Natural killer cell treated with Interleukin-12 subunit alpha and Interleukin-12 subunit beta and Interleukin-15 and Interleukin-18, amount 100 ng/mL, for 72 hours (primary cell): Measurements from ENCODE around the gene HTATIP2. TPM values are rescaled to one million over a fixed set of nuclear protein-coding genes. Genes with fewer than 3 reads are reported as not detected.
"Not testable (repeated sequence)": the region's sequence is repeated elsewhere in the genome, so short reads cannot be mapped to it uniquely, and the experiment has no call there.

ENCODE experiments used
- ATAC-seq, 2 donors: fragments of 150-1000 bp; cut with Tn5 transposase in 1 of 2; sonication (Bioruptor Pico), chemical (Tn5 transposase) in 1 of 2; 2 replicates each; pipeline ENCODE4 v1.10.0; 2021
- DNase-seq: peaks from one replicate; pipeline ENCODE4 v3.0.0; 2022; ENCODE audit warnings: low spot score
- H3K27ac Mint-ChIP-seq, 2 donors: 1 replicate in 1 of 2; 2 replicates in 1 of 2; pipeline ENCODE4 v1.8.0; 2022; ENCODE audit warnings: mixed read lengths in 2 of 2, mild to moderate bottlenecking in 1 of 2, moderate library complexity in 1 of 2
- H3K27me3 Mint-ChIP-seq, 2 donors: 1 replicate in 1 of 2; 2 replicates in 1 of 2; pipeline ENCODE4 v1.8.0; 2022; ENCODE audit warnings: mixed read lengths in 2 of 2
- H3K36me3 Mint-ChIP-seq: one replicate; pipeline ENCODE4 v1.8.0; 2022; ENCODE audit warnings: mixed read lengths
- H3K4me1 Mint-ChIP-seq, 2 donors: 1 replicate in 1 of 2; 2 replicates in 1 of 2; pipeline ENCODE4 v1.8.0; 2022; ENCODE audit warnings: low read depth in 2 of 2, mixed read lengths in 2 of 2, mild to moderate bottlenecking in 1 of 2
- H3K4me3 Mint-ChIP-seq: one replicate; pipeline ENCODE4 v1.8.0; 2022; ENCODE audit warnings: mixed read lengths
- H3K9me3 Mint-ChIP-seq: 2 replicates; pipeline ENCODE4 v1.8.0; 2022; ENCODE audit warnings: mixed read lengths
- total RNA-seq, 2 donors: library from RNA; stranded (reverse); gene quantifications; one replicate each; pipeline ENCODE4 v1.2.3, GENCODE V29; 2022

Gene HTATIP2
- total RNA-seq, 2 donors from 2014 or later: 25.7 to 27.7 TPM

DNA sequence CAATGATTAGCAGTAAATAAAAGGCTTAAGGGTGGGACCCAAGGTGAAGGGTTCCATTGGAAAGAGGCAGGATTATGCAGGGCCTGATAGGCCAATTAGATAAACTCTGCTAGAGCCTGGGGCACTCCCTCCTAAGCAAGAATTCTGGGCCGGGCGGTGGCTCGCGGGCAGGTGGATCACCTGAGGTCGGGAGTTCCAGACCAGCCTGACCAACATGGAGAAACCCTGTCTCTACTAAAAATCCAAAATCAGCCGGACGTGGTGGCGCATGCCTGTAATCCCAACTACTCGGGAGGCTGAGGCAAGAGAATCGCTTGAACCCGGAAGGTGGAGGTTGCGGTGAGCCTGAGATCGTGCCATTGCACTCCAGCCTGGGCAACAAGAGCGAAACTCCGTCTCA, 22.5 kb downstream of the HTATIP2 start:
- DNase-seq, H3K27me3 Mint-ChIP-seq, H3K9me3 Mint-ChIP-seq, H3K36me3 Mint-ChIP-seq, ATAC-seq: not testable (repeated sequence)
- peak overlapping the region; percentile 97 for H3K4me3 Mint-ChIP-seq
- H3K27ac Mint-ChIP-seq: peak overlapping the region; percentile 97 to 98
- peaks cover 6 to 14% of the 10 kb centered on the region in 2 donors for H3K4me1 Mint-ChIP-seq

DNA sequence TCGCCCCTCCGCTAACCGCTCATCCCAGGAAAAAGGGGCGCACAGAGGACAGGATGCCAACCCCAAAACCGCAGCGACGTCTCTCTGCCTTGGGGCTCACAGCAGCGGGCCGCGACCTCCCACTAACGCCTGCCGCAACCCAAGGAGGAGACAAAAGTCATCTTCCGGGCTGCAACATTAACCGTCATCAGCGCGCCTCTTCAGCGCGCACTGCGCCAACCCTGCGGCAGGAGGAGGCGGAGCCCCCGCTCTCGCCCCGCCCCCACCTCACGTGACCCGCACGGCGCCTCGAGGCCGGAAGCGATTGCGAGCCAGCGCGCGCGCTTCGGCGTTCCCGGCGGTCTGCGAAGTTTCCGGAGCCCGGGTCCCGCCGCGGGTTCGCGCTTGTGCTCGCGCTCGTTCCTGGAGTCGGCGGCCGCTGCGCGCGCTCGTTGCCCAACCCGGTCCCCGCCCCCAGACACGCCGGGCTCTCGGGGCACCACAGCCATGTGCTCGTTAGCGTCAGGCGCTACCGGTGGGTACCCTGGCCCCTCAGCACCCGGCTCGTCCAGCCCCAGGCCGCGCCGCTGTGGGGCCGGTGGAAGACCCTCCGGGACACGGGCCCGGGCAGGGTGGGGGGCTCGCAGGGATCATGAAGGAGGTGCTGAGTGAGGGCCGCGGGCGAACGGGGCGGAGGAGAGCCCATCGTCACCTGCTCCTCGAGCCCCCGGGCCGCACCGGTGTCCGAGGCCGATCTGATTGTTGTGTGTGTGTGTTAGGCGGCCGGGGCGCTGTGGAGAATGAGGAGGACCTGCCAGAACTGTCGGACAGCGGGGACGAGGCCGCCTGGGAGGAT, 24.0 kb downstream of the HTATIP2 start, which contains the start of gene PRMT3:
Gene PRMT3 (plus strand): TSS at position 456 of the 835 bp plus-strand sequence. CDS start 31 bp downstream, at position 487.
- DNase-seq: peak; percentile 99
- peaks cover under 1% of the 10 kb centered on the region for H3K36me3 Mint-ChIP-seq
- no peaks in the 10 kb centered on the region for H3K9me3 Mint-ChIP-seq
- H3K27me3 Mint-ChIP-seq: no peaks in the 10 kb centered on the region
- peaks cover 6 to 14% of the 10 kb centered on the region in 2 donors for H3K4me1 Mint-ChIP-seq
- peak within 1 kb of the TSS; percentile 97 for H3K4me3 Mint-ChIP-seq
- H3K27ac Mint-ChIP-seq: peak within 1 kb of the TSS; percentile 97 to 98
- ATAC-seq: peak; percentile 94 to 96

- no peaks in the 10 kb centered on the region for H3K9me3 Mint-ChIP-seq
- H3K4me3 Mint-ChIP-seq: peak overlapping the region; percentile 97
- peak overlapping the region; percentile 97 to 98 for H3K27ac Mint-ChIP-seq
- H3K27me3 Mint-ChIP-seq: no peaks in the 10 kb centered on the region
- H3K4me1 Mint-ChIP-seq: peaks cover 6 to 14% of the 10 kb centered on the region in 2 donors
- peaks cover 6% of the 10 kb centered on the region for H3K36me3 Mint-ChIP-seq
- ATAC-seq: peak; percentile 0 to 12
- no peak for DNase-seq
Observed at GRCh38 chr11:20388096-20389055, 24.9 kb downstream of the HTATIP2 start.

DNA sequence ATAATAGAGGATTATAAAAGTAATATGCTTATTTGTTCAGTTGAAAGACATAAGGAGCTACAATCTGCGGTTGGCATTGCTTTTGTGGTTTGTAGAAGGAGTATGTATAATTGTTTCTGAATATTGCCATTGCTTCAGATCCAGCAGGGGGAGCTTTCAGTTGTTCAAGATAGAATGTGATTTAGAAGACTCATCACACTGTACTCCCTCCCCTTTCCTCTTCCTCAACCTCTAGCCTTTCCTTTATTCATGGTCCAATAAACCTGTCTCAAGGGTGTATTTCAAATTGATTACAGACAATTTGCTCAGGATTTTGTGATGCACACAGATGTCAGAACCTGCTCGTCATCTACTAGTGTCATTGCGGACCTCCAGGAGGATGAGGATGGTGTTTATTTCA, 33.8 kb downstream of the HTATIP2 start:
- ATAC-seq (no peak), DNase-seq (no peak)
- H3K27me3 Mint-ChIP-seq: no peaks in the 10 kb centered on the region
- H3K4me3 Mint-ChIP-seq: no peak overlapping the region
- peaks cover 3 to 6% of the 10 kb centered on the region in 2 donors for H3K4me1 Mint-ChIP-seq
- H3K27ac Mint-ChIP-seq: no peak overlapping the region
- H3K9me3 Mint-ChIP-seq: no peaks in the 10 kb centered on the region
- peaks cover 19% of the 10 kb centered on the region for H3K36me3 Mint-ChIP-seq

DNA sequence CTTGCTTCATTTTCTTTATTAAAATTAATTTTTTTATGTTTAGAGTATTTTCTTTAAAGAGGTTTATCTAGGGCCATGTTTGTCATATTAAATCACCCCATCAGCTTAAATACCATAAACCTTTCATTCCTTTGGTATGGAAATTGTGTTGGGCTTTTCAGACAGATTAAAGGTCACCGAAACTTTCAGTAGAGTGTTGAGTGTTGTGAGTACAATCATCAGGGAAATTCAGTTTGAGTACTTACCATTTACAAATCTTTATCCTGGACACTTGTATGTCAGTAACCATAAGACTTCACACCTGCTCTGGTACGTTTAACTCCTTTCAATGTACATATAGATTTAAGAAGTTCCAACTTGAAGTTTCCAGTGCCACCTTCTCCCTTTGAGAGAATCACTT, 36.0 kb downstream of the HTATIP2 start:
- Mint-ChIP-seq H3K4me3 (no peak overlapping the region), H3K4me1 (peaks cover 3 to 4% of the 10 kb centered on the region in 2 donors), H3K36me3 (peaks cover 22% of the 10 kb centered on the region), H3K27me3 (no peaks in the 10 kb centered on the region), H3K9me3 (no peaks in the 10 kb centered on the region), H3K27ac (no peak overlapping the region)
- ATAC-seq: no peak
- DNase-seq: no peak

GRCh38 chr11:20403059-20403458, 39.5 kb downstream of the HTATIP2 start:
- H3K36me3 Mint-ChIP-seq: peaks cover 31% of the 10 kb centered on the region
- ATAC-seq: no peak

GRCh38 chr11:20406484-20406883, 43.0 kb downstream of the HTATIP2 start:
- no peaks in the 10 kb centered on the region for H3K27me3 Mint-ChIP-seq
- no peak overlapping the region for H3K4me3 Mint-ChIP-seq
- ATAC-seq (no peak), DNase-seq (no peak)
- H3K4me1 Mint-ChIP-seq: no peaks in the 10 kb centered on the region
- no peaks in the 10 kb centered on the region for H3K9me3 Mint-ChIP-seq
- H3K36me3 Mint-ChIP-seq: peaks cover 30% of the 10 kb centered on the region
- no peak overlapping the region for H3K27ac Mint-ChIP-seq

More at GRCh38 chr11:20403059-20403458, 39.5 kb downstream of the HTATIP2 start:
- no peaks in the 10 kb centered on the region for H3K9me3 Mint-ChIP-seq
- no peak overlapping the region for H3K4me3 Mint-ChIP-seq
- H3K4me1 Mint-ChIP-seq: no peaks in the 10 kb centered on the region
- DNase-seq: no peak
- no peak overlapping the region for H3K27ac Mint-ChIP-seq
- no peaks in the 10 kb centered on the region for H3K27me3 Mint-ChIP-seq

GRCh38 chr11:20407344-20407743, 43.8 kb downstream of the HTATIP2 start:
- Mint-ChIP-seq H3K27ac (no peak overlapping the region), H3K4me3 (no peak overlapping the region), H3K4me1 (no peaks in the 10 kb centered on the region), H3K27me3 (no peaks in the 10 kb centered on the region), H3K9me3 (no peaks in the 10 kb centered on the region), H3K36me3 (peaks cover 34% of the 10 kb centered on the region)
- no peak for DNase-seq
- ATAC-seq: no peak

- Mint-ChIP-seq H3K36me3 (peaks cover 24% of the 10 kb centered on the region), H3K4me1 (peaks cover 3 to 8% of the 10 kb centered on the region in 2 donors), H3K9me3 (no peaks in the 10 kb centered on the region), H3K4me3 (no peak overlapping the region), H3K27ac (no peak overlapping the region), H3K27me3 (no peaks in the 10 kb centered on the region)
- ATAC-seq (no peak), DNase-seq (no peak)
Observed at GRCh38 chr11:20415432-20415831, 51.9 kb downstream of the HTATIP2 start.

DNA sequence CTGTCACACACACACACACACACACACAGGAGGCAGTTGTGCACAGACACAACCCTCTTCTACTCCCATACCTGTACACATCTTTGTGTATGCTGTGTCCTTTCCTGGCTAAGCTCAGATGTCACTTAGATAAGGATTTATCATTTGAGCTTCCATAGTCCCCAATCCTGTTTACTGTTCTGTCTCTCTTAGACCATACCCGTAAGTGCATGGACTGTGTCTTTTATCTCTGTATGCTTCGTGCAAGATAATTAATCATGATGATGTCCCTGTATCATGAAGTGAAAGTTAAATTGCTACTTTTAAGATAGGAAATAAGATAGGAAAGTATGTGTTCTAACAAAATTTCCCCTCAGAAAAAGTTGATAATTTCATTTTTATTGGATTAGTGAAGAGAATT, 54.3 kb downstream of the HTATIP2 start:
- Mint-ChIP-seq H3K4me3 (no peak overlapping the region), H3K36me3 (peaks cover 20% of the 10 kb centered on the region), H3K27ac (no peak overlapping the region), H3K4me1 (peaks cover 3 to 8% of the 10 kb centered on the region in 2 donors), H3K9me3 (no peaks in the 10 kb centered on the region), H3K27me3 (no peaks in the 10 kb centered on the region)
- DNase-seq (no peak), ATAC-seq (no peak)

GRCh38 chr11:20421946-20422345, 58.4 kb downstream of the HTATIP2 start:
- DNase-seq (no peak), ATAC-seq (peak in 1 of 2 donors; percentile 51)
- peaks cover 9% of the 10 kb centered on the region for H3K36me3 Mint-ChIP-seq
- H3K27ac Mint-ChIP-seq: no peak overlapping the region
- no peak overlapping the region for H3K4me3 Mint-ChIP-seq
- H3K4me1 Mint-ChIP-seq: peaks cover 3 to 8% of the 10 kb centered on the region in 2 donors
- H3K9me3 Mint-ChIP-seq: no peaks in the 10 kb centered on the region
- no peaks in the 10 kb centered on the region for H3K27me3 Mint-ChIP-seq

- DNase-seq (no peak), ATAC-seq (no peak)
- H3K36me3 Mint-ChIP-seq: no peaks in the 10 kb centered on the region
- H3K4me3 Mint-ChIP-seq: no peak overlapping the region
- H3K27ac Mint-ChIP-seq: peak overlapping the region in 1 of 2 donors; percentile 70
- H3K27me3 Mint-ChIP-seq: no peaks in the 10 kb centered on the region
- H3K4me1 Mint-ChIP-seq: peaks cover 0 to 2% of the 10 kb centered on the region in 2 donors
- no peaks in the 10 kb centered on the region for H3K9me3 Mint-ChIP-seq
Observed at GRCh38 chr11:20429216-20429615, 65.7 kb downstream of the HTATIP2 start.
